ENCODE results near the gene SRSF4. TPM values are rescaled to one million over a fixed set of nuclear protein-coding genes. Genes with fewer than 3 reads are reported as not detected.

The SRSF4 gene
- total and polyA plus RNA-seq, 2 of the 8 experiments (the other 6 are each of a cell fraction or from before 2014, with no cell fraction given): 34.9 to 86.5 TPM

DNA sequence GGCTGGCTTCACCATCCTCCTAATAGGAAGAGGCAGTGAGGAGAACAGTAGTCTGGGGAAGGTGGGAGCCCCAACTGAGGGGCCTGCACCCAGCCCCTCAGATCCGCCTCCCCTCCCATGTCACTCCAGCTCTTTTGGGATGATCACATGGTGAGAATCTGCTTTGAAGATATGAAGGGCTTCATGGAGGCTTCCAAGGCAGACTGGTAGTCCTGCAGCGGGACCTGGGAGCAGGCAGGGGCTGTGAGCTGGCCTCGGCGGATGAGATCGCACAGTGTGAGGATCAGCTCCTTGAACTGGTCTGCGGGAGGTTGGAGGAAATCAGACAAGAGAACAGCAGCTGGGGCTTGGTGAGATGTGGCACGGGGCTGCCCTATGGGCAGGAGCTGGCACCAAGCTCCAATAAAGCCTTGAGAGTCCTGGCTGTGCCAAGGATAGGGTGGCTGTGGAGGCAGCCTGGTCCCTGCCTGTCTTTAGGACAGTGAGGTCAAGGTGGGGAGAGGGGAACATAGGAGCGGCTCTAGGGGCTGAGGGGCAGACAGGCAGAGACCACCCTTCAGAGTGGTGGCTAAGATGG lies 12.3 kb upstream of the SRSF4 start:
- Histone ChIP-seq H3K79me2 (ENCODE audit: control insufficient read depth in 1 of 2, insufficient read depth in 2 of 2, low read length in 2 of 2) (no peaks in the 10 kb centered on the region), H2AFZ (ENCODE audit: low read length) (no peak overlapping the region), H2BK120ac (replicated peaks; ENCODE audit: low read depth, low read length) (no peak overlapping the region), H3K14ac (ENCODE audit: insufficient read length) (no peak overlapping the region), H3K27me3 (replicated peaks in 1 of 4; ENCODE audit: control insufficient read depth in 3 of 4, extremely low read depth in 1 of 4, insufficient read depth in 3 of 4, low read length in 3 of 4) (no peaks in the 10 kb centered on the region), H3K56ac (replicated peaks; ENCODE audit: insufficient read length, low read depth, low read length) (no peak overlapping the region), H3K4me2 (ENCODE audit: insufficient read depth in 1 of 2, low read depth in 2 of 2, low read length in 2 of 2) (no peak overlapping the region), H3K27ac (ENCODE audit: low read depth, low read length) (no peak overlapping the region), H3K9ac (replicated peaks in 1 of 4; ENCODE audit: extremely low read depth in 1 of 4, low read depth in 3 of 4, low read length in 3 of 4) (no peak overlapping the region), H3K79me1 (ENCODE audit: low read depth, low read length) (no peaks in the 10 kb centered on the region), H2BK12ac (ENCODE audit: low read depth, low read length) (no peak overlapping the region), H4K8ac (ENCODE audit: extremely low read depth, insufficient read depth, low read length) (no peak overlapping the region), H3K18ac (ENCODE audit: extremely low read depth, low read length) (no peak overlapping the region), H2BK20ac (ENCODE audit: low read length) (no peak overlapping the region), H3K36me3 (ENCODE audit: control insufficient read depth in 2 of 4, insufficient read depth in 4 of 4, low read length in 3 of 4) (peaks cover 0 to 7% (median 2%) of the 10 kb centered on the region in 4 experiments; a peak in 1 of 8 replicates), H3K4me3 (ENCODE audit: extremely low read depth in 1 of 4, insufficient read depth in 2 of 4, low read depth in 3 of 4, low read length in 4 of 4) (no peak overlapping the region), H3K23ac (ENCODE audit: insufficient read length) (no peak overlapping the region), H4K20me1 (replicated peaks in 1 of 2; ENCODE audit: control insufficient read depth in 1 of 2, insufficient read depth in 2 of 2, low read length in 2 of 2) (no peaks in the 10 kb centered on the region), H4K91ac (replicated peaks; ENCODE audit: insufficient read length, low read length) (no peak overlapping the region), H3K23me2 (ENCODE audit: low read depth, low read length) (no peaks in the 10 kb centered on the region), H2BK5ac (ENCODE audit: low read depth, low read length) (no peak overlapping the region), H3K4me1 (replicated peaks in 1 of 4; ENCODE audit: control insufficient read depth in 3 of 4, insufficient read depth in 4 of 4, low read length in 3 of 4) (no peaks in the 10 kb centered on the region), H3K4ac (replicated peaks; ENCODE audit: insufficient read length, low read depth, low read length) (no peak overlapping the region), H4K5ac (ENCODE audit: insufficient read length, low read depth, low read length) (no peak overlapping the region), H3K9me3 (ENCODE audit: insufficient read depth in 2 of 2, low read depth in 1 of 2, low read length in 1 of 2) (no peaks in the 10 kb centered on the region), H2AK5ac (ENCODE audit: low read depth, low read length) (no peak overlapping the region), H2BK15ac (ENCODE audit: low read length) (no peak overlapping the region)
- CTCF ChIA-PET (ENCODE audit: partially characterized antibody): interaction anchor here (1.1 to 2.2 kb wide), 7 partner anchors 8 to 316 kb away, joined by 3 to 7 read pairs (median 4); partner anchors contain the start of gene SRSF4
- DNase-seq (ENCODE audit: low read depth in 1 of 2, low spot score in 2 of 2) (no peak), FAIRE-seq (no peak)
- POLR2A ChIA-PET (ENCODE audit: partially characterized antibody): interaction anchor here (0.6 to 1.2 kb wide), 3 partner anchors 9 to 310 kb away, joined by 3 read pairs; no protein-coding TSS in a partner anchor
- 95% methylated on average over 8 of the region's 8 CpGs; no CpG with 5 or more reads in 1 of the 2 experiments for WGBS, 2 experiments (ENCODE audit: extremely low coverage in 1 of 2, insufficient coverage in 1 of 2, insufficient read length in 1 of 2, insufficient replicate concordance in 2 of 2, low coverage in 1 of 2, low lambda C conversion rate in 2 of 2, missing lambda C conversion rate in 1 of 2)
- no peak for TF ChIP-seq SIRT6 (IDR thresholded peaks at IDR 0.05; ENCODE audit: low read length)
- TF ChIP-seq TBP (IDR thresholded peaks at IDR 0.05; ENCODE audit: low read depth, low read length): no peak
- no peak for TF ChIP-seq KDM4A (IDR thresholded peaks at IDR 0.05; ENCODE audit: low read depth, low read length, severe bottlenecking)
- no peak for TF ChIP-seq CHD1 (IDR thresholded peaks at IDR 0.05; ENCODE audit: low read depth, low read length)
- TF ChIP-seq RBBP5 (IDR thresholded peaks at IDR 0.05; ENCODE audit: borderline replicate concordance, low read depth, low read length): no peak
- no peak for TF ChIP-seq POLR2A (IDR thresholded peaks at IDR 0.05; ENCODE audit: control extremely low read depth in 1 of 2, low read depth in 2 of 2, low read length in 2 of 2)
- TF ChIP-seq NRF1 (IDR thresholded peaks at IDR 0.05; ENCODE audit: low read depth, low read length): no peak

Data from H1 (cell line).